GM21367 (cell line): ENCODE results near the gene USP37.
"Not testable (repeated sequence)": the region's sequence is repeated elsewhere in the genome, so short reads cannot be mapped to it uniquely, and the experiment has no call there.

ENCODE experiments used
- ATAC-seq: cut with Tn5 transposase; IDR thresholded peaks from one replicate; pipeline ENCODE4 v1.9.1; 2021; ENCODE audit not compliant: unreplicated experiment

USP37 gene

DNA sequence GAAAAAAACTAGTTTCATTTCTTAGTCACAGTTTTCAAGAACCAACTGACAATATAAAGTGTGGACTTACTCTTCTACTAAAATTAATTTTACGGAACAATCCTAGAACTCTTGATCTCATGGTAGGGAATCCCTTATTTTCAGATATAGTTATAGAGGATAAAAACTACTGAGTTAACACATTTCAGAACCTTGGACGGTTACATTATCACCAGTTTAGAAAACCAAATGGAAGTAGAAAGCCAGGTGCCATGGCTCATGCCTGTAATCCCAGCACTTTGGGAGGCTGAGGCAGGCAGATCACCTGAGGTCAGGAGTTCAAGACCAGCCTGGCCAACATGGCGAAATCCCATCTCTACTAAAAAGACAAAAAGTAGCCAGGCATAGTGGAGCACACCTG, 13.9 kb downstream of the USP37 start:
- not testable (repeated sequence) for ATAC-seq

DNA sequence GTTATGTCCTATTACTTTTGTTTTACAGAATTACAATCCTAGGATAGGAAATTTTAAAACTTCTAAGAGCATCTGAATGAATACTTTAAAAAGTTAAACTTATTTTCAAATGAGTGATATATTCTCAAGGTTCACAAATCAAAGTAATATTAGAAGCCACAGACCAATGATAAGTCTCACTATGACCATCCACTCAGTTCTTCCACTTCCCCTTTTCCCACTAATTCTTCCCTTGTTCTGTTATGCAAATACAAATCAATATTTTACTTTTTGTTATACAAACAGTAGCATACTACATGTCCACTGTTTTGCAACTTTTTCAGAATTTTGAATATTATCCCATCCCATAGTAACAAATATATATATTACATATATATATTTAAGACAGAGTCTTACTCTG, 20.2 kb downstream of the USP37 start:
- ATAC-seq, result no peak

DNA sequence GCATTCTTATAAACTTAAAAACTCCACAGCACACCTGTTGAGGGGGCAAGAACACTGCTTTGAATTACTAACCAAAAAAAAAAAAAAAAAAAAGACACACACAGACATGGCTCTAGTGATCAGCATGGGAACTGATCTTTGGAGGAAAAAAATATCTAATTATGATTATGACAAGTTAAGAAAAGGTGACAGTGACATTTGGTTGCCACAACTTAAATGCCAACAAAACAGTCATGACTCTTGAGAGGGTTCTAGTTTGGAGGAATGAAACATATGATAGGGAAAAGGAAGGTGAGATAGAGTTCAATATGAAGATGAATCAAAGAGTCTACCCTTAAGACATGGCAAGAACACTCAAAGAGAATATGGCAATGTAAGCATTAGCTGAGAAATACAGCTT, 20.6 kb downstream of the USP37 start:
- ATAC-seq, result no peak

DNA sequence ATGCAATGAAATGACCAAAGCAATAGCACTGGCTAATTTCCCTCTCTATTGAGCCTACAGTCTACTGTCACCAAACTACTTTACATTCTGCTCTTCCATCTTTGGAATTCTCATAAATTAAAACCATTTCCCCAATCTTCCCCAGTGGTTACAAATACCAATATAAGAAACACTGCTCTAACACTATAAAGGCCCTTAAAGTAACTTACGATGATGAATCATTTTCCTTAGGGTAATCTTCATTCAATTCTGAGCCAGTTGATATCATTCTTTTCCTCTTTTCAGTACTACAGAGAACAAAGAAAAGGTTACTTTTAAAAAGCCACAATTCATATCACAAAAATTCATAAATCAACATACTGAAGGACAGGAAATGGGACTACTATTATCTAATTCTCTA, 22.1 kb downstream of the USP37 start:
- ATAC-seq, result no peak

DNA sequence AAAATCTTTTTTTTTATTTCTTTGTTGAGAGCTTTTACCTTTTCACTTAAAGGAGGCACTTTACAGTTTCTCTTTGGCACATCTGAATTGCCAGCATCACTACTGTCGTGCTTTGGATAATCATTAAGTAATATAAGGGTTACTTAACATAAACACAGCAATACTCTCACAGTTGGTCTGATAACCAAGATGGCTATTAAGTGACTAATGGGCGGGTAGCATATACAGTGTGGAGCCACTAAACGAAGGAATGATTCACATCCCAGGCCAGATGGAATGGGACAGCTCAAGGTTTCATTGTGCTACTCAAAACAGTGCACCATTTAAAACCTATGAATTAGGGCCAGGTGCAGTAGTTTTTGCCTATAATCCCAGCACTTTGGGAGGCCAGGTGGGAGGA, 28.1 kb downstream of the USP37 start:
- ATAC-seq, result no peak

DNA sequence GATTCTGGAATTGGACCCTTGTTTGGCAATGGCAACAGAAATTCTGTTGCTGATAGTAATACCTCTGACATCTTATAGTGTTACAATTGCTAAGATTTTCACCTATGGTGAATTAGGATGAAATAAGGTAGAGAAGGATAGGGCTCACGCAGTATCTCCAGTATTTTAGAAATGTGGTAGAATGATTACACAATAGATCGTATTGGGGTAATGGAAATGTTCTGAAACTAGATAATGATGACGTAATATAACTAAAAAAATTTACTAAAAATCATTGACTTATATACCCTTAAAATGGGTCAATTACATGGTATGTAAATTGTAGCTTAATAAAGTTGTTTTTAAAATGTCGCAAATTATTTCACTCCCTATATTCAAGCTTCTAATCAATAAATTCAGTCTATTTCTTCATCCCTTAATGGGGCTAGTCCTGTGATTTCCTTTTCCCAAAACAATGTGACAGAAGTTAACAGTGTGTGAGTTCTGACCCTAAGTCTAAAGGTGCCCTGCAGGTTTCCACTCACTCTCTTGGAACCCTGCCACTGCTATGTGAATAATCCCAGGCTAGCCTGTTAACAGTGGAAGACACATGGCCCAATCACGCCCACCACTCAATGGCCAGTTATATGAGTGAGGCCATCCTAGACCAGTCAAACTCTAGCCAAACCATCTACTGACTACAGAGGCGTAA, 31.2 kb downstream of the USP37 start:
- ATAC-seq, result no peak

DNA sequence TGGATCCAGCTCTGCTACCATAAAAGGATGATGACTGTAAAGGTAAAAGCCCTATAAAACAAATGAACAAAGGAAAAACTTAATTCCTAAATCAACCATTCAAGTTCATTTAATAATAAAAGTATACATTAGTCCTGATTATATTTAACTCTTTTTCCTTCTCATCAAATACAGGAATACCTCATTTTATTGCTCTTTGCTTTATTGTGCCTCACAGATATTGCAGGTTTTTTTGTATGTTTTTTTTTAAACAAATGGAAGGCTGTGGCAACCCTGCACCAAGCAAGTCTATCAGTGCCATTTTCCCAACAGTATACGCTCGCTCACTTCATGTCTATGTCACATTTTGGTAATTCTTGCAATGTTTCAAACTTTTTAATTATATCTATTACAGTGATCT, 38.2 kb downstream of the USP37 start:
- ATAC-seq, result no peak

DNA sequence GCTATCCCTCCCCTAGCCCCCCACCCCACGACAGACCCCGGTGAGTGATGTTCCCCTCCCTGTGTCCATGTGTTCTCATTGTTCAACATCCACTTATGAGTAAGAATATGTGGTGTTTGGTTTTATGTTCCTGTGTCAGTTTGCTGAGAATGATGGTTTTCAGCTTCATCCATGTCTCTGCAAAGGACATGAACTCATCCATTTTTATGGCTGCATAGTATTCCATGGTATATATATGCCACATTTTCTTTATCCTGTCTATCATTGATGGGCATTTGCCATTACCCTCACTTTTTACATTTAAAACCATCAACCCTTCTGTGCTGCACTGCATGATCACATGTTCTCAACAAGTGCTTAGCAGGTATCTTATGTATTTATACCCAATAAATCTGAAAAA, 39.7 kb downstream of the USP37 start:
- not testable (repeated sequence) for ATAC-seq

DNA sequence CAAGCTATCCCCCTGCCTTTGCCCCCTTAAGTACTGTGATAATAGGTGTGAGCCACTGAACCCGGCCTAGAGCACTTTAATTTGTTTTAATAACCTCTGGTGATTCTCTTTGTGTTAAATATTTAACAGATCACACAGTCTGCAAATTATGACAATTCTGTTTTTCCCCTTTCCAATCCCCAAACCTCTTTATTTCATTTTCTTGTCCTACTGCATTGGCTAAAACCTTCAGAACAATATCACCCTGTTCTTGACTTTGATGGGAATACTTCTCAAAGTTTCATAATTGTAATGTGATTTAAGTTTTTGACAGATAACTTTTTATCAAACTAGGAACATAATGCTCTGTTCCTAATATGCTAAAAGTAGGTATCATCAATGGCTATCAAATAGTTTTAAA, 44.5 kb downstream of the USP37 start:
- no peak for ATAC-seq

DNA sequence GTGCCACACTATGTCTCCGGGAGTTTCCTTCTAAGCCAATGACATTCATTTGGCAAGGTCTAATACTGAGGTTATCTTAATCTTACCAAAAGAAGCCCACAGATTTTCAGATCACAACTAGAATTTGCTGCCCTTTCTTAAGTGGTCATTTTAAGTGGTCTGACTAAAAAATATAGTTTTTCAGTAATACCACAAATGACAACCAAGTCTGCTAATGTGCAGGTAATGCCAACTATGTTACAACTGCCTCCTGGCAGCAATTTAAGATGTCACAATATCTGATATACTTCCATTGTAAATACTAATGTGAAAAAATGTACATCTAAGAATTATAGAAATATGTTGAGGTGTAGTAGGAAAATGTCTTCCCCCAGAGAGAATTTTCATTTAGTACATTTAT, 49.3 kb downstream of the USP37 start:
- no peak for ATAC-seq

DNA sequence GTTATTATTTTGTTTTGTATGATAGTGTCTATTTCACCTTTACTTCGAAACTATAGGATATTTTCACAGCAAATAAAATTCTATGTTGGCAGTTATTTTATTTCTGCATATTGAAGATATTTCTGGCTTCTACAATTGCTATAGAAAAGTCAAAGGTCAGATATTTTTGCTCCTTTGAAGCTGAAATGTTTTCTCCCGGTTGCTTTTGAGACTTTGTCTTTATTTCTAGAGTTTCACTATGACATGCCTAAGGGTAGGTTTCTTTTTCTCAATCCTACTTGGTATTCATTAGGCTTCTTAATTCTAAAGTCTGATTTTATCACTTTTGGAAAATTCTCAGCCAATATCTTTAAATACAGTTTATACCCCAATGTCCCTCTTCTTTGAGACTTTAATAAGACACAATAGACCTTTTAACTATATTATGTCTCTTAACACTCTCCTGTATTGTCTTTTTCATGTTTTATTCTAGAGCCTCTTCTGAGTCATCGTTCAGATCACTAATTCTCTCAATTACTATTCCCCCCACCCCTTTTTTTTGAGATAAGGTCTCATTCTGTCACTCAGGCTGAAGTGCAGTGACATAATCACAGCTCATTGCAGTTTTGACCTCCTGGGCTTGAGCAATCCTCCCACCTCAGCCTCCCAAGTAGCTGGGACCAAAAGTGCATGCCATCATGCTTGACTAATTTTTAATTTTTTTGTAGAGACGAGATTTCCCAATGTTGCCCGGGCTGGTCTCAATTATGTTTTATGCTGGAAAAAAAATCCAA, 50.5 kb downstream of the USP37 start:
- ATAC-seq, result no peak

DNA sequence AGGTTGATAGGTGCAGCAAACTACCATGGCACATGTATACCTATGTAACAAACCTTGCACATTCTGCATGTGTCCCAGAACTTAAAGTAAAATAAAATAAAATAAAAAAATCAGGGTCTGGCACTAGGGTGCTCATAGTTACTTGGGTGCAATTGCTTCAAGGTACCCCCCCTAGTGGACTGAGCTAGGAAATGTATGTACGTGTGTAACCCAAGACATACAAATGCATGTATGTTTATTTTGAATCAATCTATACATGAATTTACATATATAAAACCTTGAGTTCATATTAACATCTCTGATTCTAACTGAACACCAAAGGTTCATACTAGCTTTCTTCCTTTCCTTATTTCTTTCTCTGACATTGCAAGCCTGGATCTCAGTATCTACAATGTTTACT, 51.5 kb downstream of the USP37 start:
- no peak for ATAC-seq

DNA sequence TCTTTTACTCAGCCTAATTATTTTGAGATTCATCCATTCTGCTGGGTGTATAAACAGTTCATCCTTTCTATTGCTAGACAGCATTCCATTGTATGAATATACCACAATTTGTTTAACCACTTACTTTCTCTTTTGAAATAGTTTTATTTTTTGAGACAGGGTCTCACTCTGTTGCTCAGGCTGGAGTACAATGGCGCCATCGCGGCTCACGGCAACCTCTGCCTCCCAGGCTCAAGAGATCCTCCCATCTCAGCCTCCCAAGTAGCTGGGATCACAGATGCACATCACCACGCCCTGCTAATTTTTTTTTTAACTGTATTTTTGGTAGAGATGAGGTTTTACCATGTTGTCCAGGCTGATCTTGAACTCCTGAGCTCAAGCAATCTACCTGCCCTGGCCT, 54.5 kb downstream of the USP37 start:
- no peak for ATAC-seq

DNA sequence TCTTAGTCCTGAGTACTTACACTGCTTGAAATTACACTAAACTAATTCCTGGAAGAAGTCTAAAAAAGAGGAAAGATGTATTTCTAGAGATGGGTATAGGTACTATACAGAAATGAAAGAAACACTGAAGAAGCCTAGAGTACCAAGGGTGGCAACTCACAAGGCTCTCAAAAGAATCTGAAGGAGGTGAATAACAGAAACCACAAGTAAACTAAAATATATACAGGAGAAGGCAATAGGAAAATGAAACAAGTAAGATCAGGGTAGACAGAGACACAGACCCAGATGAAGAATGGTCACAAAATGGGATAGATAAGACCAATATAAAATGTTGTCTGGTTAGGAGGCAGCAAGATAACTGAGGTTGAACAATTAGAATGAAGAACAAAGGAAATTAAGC, 59.9 kb downstream of the USP37 start:
- ATAC-seq, result no peak

DNA sequence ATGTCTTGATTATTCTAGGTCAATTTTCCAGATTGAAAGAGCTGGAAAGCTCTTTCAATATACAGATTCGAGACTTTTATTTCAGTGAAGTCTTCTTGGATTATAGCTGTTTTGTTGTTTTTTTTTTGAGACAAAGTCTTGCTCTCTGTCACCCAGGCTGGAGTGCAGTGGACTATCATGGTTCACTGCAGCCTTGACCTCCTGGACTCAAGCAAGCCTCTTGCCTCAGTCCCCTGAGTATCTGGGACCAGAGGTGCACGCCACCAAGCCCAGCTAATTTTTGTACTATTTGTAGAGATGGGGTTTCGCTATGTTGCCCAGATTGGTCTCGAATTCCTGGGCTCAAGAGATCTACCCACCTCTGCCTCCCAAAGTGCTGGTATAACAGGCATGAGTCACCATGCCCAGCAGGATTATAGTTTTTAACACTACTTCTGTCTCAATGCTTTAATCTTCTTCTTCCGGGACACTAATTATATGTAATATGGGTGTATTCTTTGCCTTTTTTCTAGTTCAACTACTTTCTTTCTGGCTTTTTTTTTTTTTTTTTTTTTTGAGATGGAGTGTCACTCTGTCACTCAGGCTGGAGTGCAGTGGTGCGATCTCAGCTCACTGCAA, 62.3 kb downstream of the USP37 start:
- no peak for ATAC-seq

DNA sequence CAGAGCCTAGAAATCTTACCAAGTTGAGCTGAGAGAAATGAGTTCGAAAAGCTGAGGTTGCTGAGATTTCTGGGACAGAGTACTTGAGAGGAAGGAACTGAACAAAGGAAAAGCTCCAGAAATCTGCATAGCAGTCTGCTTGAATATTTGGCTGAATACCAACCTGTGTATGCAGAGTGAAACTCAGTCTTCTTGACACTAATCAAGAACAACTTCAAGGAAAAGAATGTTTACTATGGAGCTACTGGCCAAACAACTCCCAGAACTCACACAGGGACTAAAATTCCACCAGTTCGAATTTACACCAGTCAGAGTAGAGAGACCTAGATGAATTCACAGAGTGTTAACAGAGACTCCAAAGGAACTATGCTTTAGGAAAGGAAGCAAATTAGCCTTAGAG, 66.5 kb downstream of the USP37 start:
- ATAC-seq, result no peak

DNA sequence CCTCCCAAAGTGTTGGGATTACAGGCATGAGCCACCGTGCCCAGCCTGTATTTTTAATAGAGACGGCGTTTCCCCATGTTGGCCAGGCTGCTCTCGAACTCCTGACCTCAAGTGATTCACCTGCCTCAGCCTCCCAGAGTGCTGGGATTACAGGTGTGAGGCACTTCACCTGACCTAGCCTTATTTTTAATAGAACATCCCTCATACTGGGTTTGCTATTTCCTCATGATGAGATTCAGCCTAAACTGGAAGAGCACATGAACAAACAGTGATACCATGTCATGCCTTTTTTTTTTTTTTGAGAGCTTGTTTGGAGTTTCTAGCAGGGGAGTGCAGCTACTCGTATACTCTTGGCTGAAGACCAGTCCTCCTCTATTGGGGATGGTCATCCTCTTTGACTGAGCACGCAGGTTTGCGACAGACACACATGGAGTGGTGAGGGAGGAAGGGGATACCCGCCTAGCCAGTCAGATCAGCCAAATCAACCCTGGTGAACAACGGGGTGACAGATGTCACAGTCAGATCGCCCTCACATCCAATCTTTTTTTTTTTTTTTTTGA, 67.6 kb downstream of the USP37 start:
- no peak for ATAC-seq

DNA sequence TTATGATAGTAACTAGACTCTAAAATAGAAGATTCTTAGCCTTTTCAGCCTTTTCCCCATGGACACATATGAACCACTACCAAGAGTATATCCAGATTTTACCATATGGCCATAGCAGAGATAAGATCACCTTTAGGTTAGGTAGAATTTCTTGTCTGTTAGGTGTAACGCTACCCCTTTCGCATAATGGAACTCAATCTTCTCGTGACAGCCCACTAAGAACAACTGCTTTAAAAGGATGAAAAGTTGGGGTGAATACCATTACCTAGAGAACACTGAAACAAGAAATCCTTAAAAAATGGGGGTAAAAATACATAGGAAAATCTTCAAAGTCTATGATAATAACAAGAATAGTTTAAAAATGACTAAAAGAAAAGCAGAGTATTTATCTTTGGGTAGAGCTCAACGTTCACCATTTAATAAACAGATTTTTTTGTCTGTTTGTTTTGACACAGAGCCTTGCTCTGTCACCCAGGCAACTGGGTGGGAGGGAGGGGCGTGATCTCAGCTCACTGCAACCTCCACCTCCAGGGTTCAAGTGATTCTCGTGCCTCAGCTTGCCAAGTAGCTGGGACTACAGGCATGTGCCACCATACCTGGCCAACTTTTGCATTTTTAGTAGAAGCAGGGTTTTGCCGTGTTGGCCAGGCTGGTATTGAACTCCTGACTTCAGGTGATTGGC, 82.0 kb downstream of the USP37 start:
- no peak for ATAC-seq

DNA sequence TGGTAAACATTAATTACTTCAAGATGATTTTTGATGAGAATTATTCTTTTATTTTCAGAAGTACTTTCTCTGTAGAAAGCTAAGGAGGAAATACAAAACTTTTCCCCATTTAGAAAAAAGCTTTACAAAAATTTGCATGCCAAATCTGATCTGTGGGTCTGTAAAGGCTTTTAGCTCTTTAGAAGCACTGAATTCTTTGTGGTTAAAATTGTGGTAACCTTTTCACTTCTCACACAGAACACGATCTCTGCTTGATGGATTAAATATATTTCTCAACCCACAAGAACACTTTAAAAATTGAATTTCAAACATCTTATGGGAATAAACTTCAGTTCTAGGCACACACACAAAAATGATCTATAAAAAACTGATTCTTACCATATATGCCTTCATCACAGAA, 85.5 kb downstream of the USP37 start:
- no peak for ATAC-seq

DNA sequence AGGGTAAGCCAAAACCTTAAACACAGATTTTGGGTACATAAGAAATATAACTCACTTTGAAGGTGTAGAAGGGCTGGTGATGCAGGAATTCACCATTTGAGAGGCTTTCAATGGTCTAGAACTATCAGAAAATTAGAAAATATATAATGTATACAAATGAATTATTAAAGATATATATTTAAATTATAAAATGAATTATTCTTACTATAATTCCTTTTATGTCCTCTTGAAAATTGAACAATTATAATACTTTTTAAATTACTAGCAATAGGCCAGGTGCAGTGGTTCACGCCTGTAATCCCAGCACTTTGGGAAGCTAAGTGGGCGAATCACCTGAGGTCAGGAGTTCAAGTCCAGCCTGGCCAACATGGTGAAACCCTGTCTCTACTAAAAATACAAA, 88.6 kb downstream of the USP37 start:
- no peak for ATAC-seq

DNA sequence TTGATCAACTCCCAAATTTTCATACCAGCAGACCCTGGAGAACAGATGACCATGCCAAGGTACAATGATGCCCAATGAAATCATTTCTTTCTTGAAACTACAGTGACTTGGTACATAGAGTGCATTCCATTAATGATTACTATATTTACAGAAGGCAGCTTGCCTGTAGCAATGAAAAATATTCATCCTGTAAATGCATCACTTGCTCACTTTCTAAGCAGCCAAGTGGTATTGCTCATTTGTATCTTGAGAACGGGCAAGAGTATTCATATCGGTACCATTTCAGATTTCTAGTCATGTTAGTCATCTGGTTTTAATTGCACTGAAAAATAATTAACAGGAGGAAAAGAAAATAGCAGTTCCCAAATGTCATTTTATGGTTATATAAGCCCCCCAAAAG, 89.6 kb downstream of the USP37 start:
- ATAC-seq, result no peak

DNA sequence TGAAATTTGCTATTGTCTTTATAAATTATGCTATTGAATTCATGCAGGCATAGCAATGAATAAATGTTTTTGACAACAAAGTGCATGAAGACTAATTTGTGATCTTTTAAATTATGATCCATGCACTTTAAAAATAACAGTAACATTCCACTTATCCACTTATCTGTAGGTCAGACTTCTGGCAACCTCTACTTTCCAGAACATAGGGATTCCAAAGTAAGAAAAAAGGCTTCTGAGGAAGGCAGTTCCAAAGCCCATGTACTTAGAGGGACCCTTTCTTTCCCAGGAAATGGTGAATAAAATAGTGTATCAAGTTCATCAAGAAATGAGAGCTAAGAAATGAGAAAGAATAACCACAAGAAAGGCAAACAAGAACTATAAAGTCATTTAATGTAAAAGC, 90.9 kb downstream of the USP37 start:
- ATAC-seq, result no peak
